WTC11 (cell line): ENCODE results near the gene RSPH9.

Experiments
- AFF4 ChIP-seq: sonication (generic); formaldehyde crosslinking; IDR thresholded peaks from 2 replicates; pipeline ENCODE4 v1.8.1; 2023; ENCODE audit warnings: mild to moderate bottlenecking, missing genetic modification reagents, borderline replicate concordance
- CREB1 ChIP-seq: sonication (generic); formaldehyde crosslinking; IDR thresholded peaks from 2 replicates; pipeline ENCODE4 v1.8.0; 2023; ENCODE audit warnings: mild to moderate bottlenecking, missing genetic modification reagents
- CTCF ChIP-seq: fragments of 200-600 bp; IDR thresholded peaks from 2 replicates; pipeline ENCODE4 v1.8.0; 2022; ENCODE audit warnings: antibody characterized with exemption
- ETV6 ChIP-seq: sonication (generic); formaldehyde crosslinking; IDR thresholded peaks from 2 replicates; pipeline ENCODE4 v1.8.1; 2022; ENCODE audit warnings: mild to moderate bottlenecking, missing genetic modification reagents
- IRF1 ChIP-seq: sonication (generic); formaldehyde crosslinking; IDR thresholded peaks from 2 replicates; pipeline ENCODE4 v1.8.0; 2023; ENCODE audit warnings: missing genetic modification reagents
- PRDM15 ChIP-seq: sonication (generic); formaldehyde crosslinking; IDR thresholded peaks from 2 replicates; pipeline ENCODE4 v1.8.0; 2022; ENCODE audit warnings: missing genetic modification reagents
- TF ChIP-seq, protein P1 (sequence below): sonication (generic); formaldehyde crosslinking; IDR thresholded peaks from 2 replicates; pipeline ENCODE4 v1.8.1; 2022; ENCODE audit warnings: low read depth, mild to moderate bottlenecking, moderate library complexity, missing genetic modification reagents, borderline replicate concordance
- TF ChIP-seq, protein P2 (sequence below): sonication (generic); formaldehyde crosslinking; IDR thresholded peaks from 2 replicates; pipeline ENCODE4 v1.8.1; 2023; ENCODE audit warnings: mild to moderate bottlenecking, missing genetic modification reagents, moderate library complexity
- TF ChIP-seq, protein P3 (sequence below): sonication (generic); formaldehyde crosslinking; IDR thresholded peaks from 2 replicates; pipeline ENCODE4 v1.8.0; 2022; ENCODE audit warnings: mild to moderate bottlenecking, missing genetic modification reagents
- TF ChIP-seq, protein P4 (sequence below): sonication (generic); formaldehyde crosslinking; IDR thresholded peaks from 2 replicates; pipeline ENCODE4 v1.8.1; 2022; ENCODE audit warnings: mild to moderate bottlenecking, missing genetic modification reagents, moderate library complexity, borderline replicate concordance
- TF ChIP-seq, protein P5 (sequence below): sonication (generic); formaldehyde crosslinking; IDR thresholded peaks from 2 replicates; pipeline ENCODE4 v1.8.1; 2023; ENCODE audit warnings: mild to moderate bottlenecking, missing genetic modification reagents

- TF ChIP-seq CTCF (no peak), ETV6 (CRISPR knock-in tag) (no peak), IRF1 (CRISPR knock-in tag) (no peak), AFF4 (CRISPR knock-in tag) (no peak), PRDM15 (CRISPR knock-in tag) (no peak), CREB1 (CRISPR knock-in tag) (no peak)
- TF ChIP-seq, protein P1, sequence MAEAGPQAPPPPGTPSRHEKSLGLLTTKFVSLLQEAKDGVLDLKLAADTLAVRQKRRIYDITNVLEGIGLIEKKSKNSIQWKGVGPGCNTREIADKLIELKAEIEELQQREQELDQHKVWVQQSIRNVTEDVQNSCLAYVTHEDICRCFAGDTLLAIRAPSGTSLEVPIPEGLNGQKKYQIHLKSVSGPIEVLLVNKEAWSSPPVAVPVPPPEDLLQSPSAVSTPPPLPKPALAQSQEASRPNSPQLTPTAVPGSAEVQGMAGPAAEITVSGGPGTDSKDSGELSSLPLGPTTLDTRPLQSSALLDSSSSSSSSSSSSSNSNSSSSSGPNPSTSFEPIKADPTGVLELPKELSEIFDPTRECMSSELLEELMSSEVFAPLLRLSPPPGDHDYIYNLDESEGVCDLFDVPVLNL (CRISPR knock-in tag), result no peak
- TF ChIP-seq, protein P2, sequence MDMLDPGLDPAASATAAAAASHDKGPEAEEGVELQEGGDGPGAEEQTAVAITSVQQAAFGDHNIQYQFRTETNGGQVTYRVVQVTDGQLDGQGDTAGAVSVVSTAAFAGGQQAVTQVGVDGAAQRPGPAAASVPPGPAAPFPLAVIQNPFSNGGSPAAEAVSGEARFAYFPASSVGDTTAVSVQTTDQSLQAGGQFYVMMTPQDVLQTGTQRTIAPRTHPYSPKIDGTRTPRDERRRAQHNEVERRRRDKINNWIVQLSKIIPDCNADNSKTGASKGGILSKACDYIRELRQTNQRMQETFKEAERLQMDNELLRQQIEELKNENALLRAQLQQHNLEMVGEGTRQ (CRISPR knock-in tag), result no peak
- TF ChIP-seq, protein P3, sequence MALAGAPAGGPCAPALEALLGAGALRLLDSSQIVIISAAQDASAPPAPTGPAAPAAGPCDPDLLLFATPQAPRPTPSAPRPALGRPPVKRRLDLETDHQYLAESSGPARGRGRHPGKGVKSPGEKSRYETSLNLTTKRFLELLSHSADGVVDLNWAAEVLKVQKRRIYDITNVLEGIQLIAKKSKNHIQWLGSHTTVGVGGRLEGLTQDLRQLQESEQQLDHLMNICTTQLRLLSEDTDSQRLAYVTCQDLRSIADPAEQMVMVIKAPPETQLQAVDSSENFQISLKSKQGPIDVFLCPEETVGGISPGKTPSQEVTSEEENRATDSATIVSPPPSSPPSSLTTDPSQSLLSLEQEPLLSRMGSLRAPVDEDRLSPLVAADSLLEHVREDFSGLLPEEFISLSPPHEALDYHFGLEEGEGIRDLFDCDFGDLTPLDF (CRISPR knock-in tag), result no peak
- TF ChIP-seq, protein P4, sequence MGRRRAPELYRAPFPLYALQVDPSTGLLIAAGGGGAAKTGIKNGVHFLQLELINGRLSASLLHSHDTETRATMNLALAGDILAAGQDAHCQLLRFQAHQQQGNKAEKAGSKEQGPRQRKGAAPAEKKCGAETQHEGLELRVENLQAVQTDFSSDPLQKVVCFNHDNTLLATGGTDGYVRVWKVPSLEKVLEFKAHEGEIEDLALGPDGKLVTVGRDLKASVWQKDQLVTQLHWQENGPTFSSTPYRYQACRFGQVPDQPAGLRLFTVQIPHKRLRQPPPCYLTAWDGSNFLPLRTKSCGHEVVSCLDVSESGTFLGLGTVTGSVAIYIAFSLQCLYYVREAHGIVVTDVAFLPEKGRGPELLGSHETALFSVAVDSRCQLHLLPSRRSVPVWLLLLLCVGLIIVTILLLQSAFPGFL, result no peak
- TF ChIP-seq, protein P5, sequence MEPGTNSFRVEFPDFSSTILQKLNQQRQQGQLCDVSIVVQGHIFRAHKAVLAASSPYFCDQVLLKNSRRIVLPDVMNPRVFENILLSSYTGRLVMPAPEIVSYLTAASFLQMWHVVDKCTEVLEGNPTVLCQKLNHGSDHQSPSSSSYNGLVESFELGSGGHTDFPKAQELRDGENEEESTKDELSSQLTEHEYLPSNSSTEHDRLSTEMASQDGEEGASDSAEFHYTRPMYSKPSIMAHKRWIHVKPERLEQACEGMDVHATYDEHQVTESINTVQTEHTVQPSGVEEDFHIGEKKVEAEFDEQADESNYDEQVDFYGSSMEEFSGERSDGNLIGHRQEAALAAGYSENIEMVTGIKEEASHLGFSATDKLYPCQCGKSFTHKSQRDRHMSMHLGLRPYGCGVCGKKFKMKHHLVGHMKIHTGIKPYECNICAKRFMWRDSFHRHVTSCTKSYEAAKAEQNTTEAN (CRISPR knock-in tag), result no peak
Measured at GRCh38 chr6:43682724-43683429, 38.0 kb downstream of the RSPH9 start.
